Ovary (tissue), 9 donors: ENCODE results near the gene AOC3. TPM values are rescaled to one million over a fixed set of nuclear protein-coding genes. Genes with fewer than 3 reads are reported as not detected.
"Not testable (repeated sequence)": the region's sequence is repeated elsewhere in the genome, so short reads cannot be mapped to it uniquely, and the experiment has no call there.

Experiments used
- DNase-seq, 5 donors: peaks; one replicate each; pipeline ENCODE4 v3.0.0-alpha.2; 2019 to 2020
- H3K27ac ChIP-seq, 2 donors: fragments of 200-600 bp; one replicate each; pipeline versions ENCODE4 v1.5.1 to v1.8.0; 2019 to 2022
- H3K27me3 ChIP-seq: fragments of 200-600 bp; one replicate; pipeline ENCODE4 v1.8.0; 2022
- H3K36me3 ChIP-seq: fragments of 200-600 bp; sonication (generic); one replicate; pipeline ENCODE4 v1.5.1; 2019
- H3K4me1 ChIP-seq: one replicate; pipeline ENCODE4 v1.8.1; 2013; ENCODE audit warnings: mild to moderate bottlenecking, moderate library complexity; ENCODE audit not compliant: insufficient read depth
- H3K4me3 ChIP-seq: fragments of 200-600 bp; sonication (generic); one replicate; pipeline ENCODE4 v1.5.1; 2017
- H3K9me3 ChIP-seq, 2 donors: fragments of 200-600 bp in 1 of 2; sonication (generic) in 1 of 2; one replicate each; pipeline versions ENCODE4 v1.5.1 to v1.8.1; 2013 to 2019; ENCODE audit warnings: mild to moderate bottlenecking in 1 of 2, moderate library complexity in 1 of 2
- EP300 ChIP-seq: sonication (generic); formaldehyde crosslinking; IDR thresholded peaks from one replicate; pipeline ENCODE4 v1.6.1; 2017; ENCODE audit warnings: antibody characterized with exemption
- POLR2A ChIP-seq: fragments of 450-650 bp; IDR thresholded peaks from one replicate; pipeline ENCODE4 v1.6.1; 2017; ENCODE audit warnings: antibody characterized with exemption, mild to moderate bottlenecking, moderate library complexity
- WGBS, 3 donors: extraction: QIAGEN DNeasy Blood & Tissue Kit in 1 of 3; methylation state at CpG; one replicate each; pipeline versions ENCODE4 v1.1.5 to v1.1.7; 2013 to 2017; 5-methylcytosine and 5-hydroxymethylcytosine counted together
- intact Hi-C, 4 donors: fragments of 100-400 bp; cut with DNase I; formaldehyde crosslinking; loops; one replicate each; pipeline versions ENCODE4 v1.11.0 to v1.15.1; 2022 to 2023
- polyA plus RNA-seq, 2 donors: library from polyadenylated mRNA; stranded (reverse); fragments of 200-250 nt in 1 of 2; fragments of 350-450 nt in 1 of 2; fragmentation: Illumina TruSeq in 1 of 2; extraction: RNeasy Lipid Tissue Mini Kit (QIAGEN cat#74804) in 1 of 2; gene quantifications; one replicate each; pipeline ENCODE4 v1.2.3, GENCODE V29; 2013 to 2014
- total RNA-seq, 7 donors: library from RNA; depleted of rRNA in 2 of 7; stranded (reverse); fragments of >200 nt in 2 of 7; fragmentation: NEBNext Ultra II Directional in 3 of 7; extraction: Animal tissue kit (Norgen Biotek cat#: 25700) in 3 of 7; gene quantifications; one replicate each; pipeline versions ENCODE4 v1.1.0 to v1.2.4, GENCODE V29; 2016 to 2023
- TF ChIP-seq, protein P1 (sequence below), 3 donors: fragments of 450-650 bp in 2 of 3; fragments of 200-600 bp in 1 of 3; IDR thresholded peaks; one replicate each; pipeline versions ENCODE4 v1.5.1 to v1.8.0; 2016 to 2022; ENCODE audit warnings: antibody characterized with exemption in 3 of 3, mild to moderate bottlenecking in 1 of 3
- donor health status: DM: no; HTN: no; CAD: no; lungs with moderate emphysema.
- donor health status: DM: no; HTN: no; CAD: no.
- donor health status: Bipolar disorder and iron deficiency.
- donor health status: DM: yes; HTN: yes; CAD: no.
- donor health status: DM: no; HTN: no; CAD: no.
- donor health status: DM: yes; HTN: yes; CAD: no.

The AOC3 gene
- total and polyA plus RNA-seq, 9 donors: 0.72 to 197 (median 15.8) TPM

DNA sequence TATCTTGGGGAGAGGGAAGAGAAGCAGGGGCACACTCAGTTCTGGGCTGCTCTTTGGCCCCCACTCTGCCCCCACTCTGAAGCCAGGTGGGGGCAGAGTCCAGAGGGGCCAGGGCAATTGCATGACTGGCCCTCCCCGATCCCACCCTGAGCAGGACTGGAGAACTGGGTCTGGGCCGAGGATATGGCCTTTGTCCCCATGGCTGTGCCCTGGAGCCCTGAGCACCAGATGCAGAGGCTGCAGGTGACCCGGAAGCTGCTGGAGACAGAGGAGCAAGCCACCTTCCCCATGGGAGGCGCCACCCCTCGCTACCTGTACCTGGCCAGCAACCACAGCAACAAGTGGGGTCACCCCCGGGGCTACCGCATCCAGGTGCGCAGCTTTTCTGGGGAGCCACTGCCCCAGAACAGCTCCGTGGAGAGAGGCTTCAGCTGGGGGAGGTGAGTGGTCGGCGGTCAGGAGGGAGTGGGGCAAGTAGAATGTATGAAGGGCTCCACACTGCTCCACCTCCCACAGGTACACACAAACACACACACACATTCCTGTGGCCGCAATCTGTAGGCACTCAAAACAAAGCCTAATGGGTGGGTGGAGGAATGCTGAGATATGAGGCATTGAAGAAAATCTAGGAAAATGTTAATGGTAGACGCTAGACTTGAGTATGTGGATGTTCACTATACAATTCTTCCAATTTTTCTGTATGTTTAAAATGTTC, 21.4 kb downstream of the AOC3 start:
- intact Hi-C loops: no loop called here
- TF ChIP-seq POLR2A (no peak), EP300 (no peak)
- TF ChIP-seq, protein P1, sequence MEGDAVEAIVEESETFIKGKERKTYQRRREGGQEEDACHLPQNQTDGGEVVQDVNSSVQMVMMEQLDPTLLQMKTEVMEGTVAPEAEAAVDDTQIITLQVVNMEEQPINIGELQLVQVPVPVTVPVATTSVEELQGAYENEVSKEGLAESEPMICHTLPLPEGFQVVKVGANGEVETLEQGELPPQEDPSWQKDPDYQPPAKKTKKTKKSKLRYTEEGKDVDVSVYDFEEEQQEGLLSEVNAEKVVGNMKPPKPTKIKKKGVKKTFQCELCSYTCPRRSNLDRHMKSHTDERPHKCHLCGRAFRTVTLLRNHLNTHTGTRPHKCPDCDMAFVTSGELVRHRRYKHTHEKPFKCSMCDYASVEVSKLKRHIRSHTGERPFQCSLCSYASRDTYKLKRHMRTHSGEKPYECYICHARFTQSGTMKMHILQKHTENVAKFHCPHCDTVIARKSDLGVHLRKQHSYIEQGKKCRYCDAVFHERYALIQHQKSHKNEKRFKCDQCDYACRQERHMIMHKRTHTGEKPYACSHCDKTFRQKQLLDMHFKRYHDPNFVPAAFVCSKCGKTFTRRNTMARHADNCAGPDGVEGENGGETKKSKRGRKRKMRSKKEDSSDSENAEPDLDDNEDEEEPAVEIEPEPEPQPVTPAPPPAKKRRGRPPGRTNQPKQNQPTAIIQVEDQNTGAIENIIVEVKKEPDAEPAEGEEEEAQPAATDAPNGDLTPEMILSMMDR (IDR thresholded peaks at IDR 0.05): no peak
- Histone ChIP-seq H3K27ac (no peak overlapping the region), H3K4me1 (no peaks in the 10 kb centered on the region), H3K9me3 (no peaks in the 10 kb centered on the region), H3K27me3 (no peaks in the 10 kb centered on the region), H3K36me3 (no peaks in the 10 kb centered on the region), H3K4me3 (no peak overlapping the region)
- DNase-seq: no peak
- 90 to 92% (median 91%) methylated on average over 13 of the region's 13 CpGs for WGBS, 3 donors

DNA sequence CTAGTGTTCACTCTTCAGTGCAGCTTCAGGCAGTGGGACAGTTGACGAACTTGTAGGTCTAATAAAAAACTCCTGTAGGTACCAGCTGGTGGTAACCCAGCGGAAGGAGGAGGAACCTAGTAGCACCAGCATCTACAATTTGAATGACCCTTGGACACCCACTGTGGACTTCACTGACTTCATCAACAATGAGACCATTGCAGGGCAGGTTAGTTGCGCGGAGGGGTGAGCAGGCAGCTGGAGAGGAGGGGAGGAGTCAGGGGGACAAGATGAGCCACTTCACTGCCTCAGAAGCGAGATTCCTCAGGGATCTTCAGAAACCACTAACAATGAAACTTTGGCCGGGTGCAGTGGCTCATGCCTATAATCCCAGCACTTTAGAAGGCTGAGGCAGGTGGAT, 22.3 kb downstream of the AOC3 start:
- TF ChIP-seq, protein P1 (IDR thresholded peaks at IDR 0.05): no peak
- TF ChIP-seq POLR2A (no peak), EP300 (no peak)
- intact Hi-C loops: no loop called here

DNA sequence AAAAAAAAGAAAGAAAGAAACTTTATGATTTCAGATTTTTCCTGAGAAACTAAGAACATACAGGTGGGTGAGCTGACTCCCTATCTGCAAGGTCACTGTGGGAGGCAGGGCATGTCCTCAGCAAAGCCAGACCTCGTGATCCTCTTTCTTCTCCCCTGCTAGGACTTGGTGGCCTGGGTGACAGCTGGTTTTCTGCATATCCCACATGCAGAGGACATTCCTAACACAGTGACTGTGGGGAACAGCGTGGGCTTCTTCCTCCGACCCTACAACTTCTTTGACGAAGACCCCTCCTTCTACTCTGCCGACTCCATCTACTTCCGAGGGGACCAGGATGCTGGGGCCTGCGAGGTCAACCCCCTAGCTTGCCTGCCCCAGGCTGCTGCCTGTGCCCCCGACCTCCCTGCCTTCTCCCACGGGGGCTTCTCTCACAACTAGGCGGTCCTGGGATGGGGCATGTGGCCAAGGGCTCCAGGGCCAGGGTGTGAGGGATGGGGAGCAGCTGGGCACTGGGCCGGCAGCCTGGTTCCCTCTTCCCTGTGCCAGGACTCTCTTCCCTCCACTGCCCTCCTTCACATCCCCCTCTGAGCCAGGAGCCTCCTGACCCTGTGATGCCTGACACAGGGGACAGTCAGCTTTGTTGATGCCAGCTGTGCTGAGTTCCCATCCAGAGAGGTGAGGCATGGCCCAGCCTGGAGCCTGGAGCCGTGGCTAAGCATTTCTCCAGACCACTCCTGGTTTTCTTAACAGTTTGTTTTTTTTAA, 23.1 kb downstream of the AOC3 start:
- H3K4me3 ChIP-seq, intact Hi-C loops, H3K36me3 ChIP-seq, H3K4me1 ChIP-seq, H3K27me3 ChIP-seq, DNase-seq, H3K9me3 ChIP-seq, H3K27ac ChIP-seq: not testable (repeated sequence)
- 67 to 79% (median 69%) methylated on average over 9 to 10 of the region's 12 CpGs for WGBS, 3 donors

More for the DNA sequence above, 22.3 kb downstream of the AOC3 start:
- no peaks in the 10 kb centered on the region for H3K36me3 ChIP-seq
- WGBS, 3 donors: 80 to 89% (median 86%) methylated on average over 6 of the region's 6 CpGs
- no peaks in the 10 kb centered on the region for H3K27me3 ChIP-seq
- H3K4me3 ChIP-seq: no peak overlapping the region
- no peaks in the 10 kb centered on the region for H3K4me1 ChIP-seq
- no peaks in the 10 kb centered on the region for H3K9me3 ChIP-seq
- DNase-seq: no peak
- H3K27ac ChIP-seq: no peak overlapping the region

DNA sequence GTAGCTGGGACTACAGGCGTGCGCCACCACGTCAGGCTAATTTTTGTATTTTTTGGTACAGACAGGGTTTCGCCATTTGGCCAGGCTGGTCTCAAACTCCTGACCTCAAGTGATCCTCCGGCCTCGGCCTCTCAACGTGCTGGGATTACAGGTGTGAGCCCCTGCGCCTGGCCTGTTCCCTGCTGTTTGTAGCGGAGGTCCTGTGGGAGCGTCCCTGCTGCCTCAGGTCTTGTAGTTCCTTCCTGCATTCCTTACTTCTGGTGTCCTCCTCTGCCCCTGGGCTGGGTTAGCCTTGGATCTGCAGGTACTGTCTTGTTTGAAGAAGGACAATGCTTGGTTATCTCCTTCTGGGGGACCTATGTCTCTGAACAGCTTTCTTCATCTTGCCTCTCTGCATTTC, 26.0 kb downstream of the AOC3 start:
- no peak for DNase-seq
- H3K27me3 ChIP-seq: no peaks in the 10 kb centered on the region
- intact Hi-C loops: no loop called here
- H3K36me3 ChIP-seq: no peaks in the 10 kb centered on the region
- 87 to 95% (median 94%) methylated on average over 10 of the region's 10 CpGs for WGBS, 3 donors
- H3K4me1 ChIP-seq: no peaks in the 10 kb centered on the region
- H3K9me3 ChIP-seq: no peaks in the 10 kb centered on the region
- H3K4me3 ChIP-seq: no peak overlapping the region
- TF ChIP-seq EP300 (no peak), POLR2A (no peak)
- TF ChIP-seq, protein P1 (IDR thresholded peaks at IDR 0.05): no peak
- H3K27ac ChIP-seq: no peak overlapping the region
